Stomach (tissue), 9 donors: ENCODE measurements around the gene ZFP90. TPM values are rescaled to one million over a fixed set of nuclear protein-coding genes. Genes with fewer than 3 reads are reported as not detected.

Experiments
- DNase-seq, 2 donors: peaks; one replicate each; pipeline versions ENCODE4 v3.0.0 to v3.0.0-alpha.2; 2013 to 2019
- H3K27ac ChIP-seq, 5 donors: fragments of 200-600 bp in 4 of 5; sonication (generic) in 4 of 5; one replicate each; pipeline ENCODE4 v1.5.1; 2013 to 2019; ENCODE audit warnings: mild to moderate bottlenecking in 1 of 5, moderate library complexity in 1 of 5
- H3K27me3 ChIP-seq, 3 donors: fragments of 200-600 bp; sonication (generic); one replicate each; pipeline ENCODE4 v1.5.1; 2017 to 2019; ENCODE audit warnings: mixed run types in 1 of 3
- H3K36me3 ChIP-seq, 4 donors: fragments of 200-600 bp; sonication (generic); 1 replicate in 3 of 4; 2 replicates in 1 of 4; pipeline ENCODE4 v1.5.1; 2016 to 2019
- H3K4me1 ChIP-seq, 4 donors: fragments of 200-600 bp; sonication (generic); one replicate each; pipeline ENCODE4 v1.5.1; 2016 to 2019
- H3K4me3 ChIP-seq, 4 donors: fragments of 200-600 bp; sonication (generic) in 3 of 4; one replicate each; pipeline ENCODE4 v1.5.1; 2016 to 2019; ENCODE audit warnings: mild to moderate bottlenecking in 1 of 4
- H3K9me3 ChIP-seq, 4 donors: fragments of 200-600 bp; sonication (generic); one replicate each; pipeline ENCODE4 v1.5.1; 2016 to 2019
- CTCF ChIP-seq, 7 experiments: fragments of 450-650 bp in 4 of 7; fragments of 200-600 bp in 3 of 7; sonication (generic) in 3 of 7; IDR thresholded peaks; one replicate each; pipeline ENCODE4 v1.5.1; 2016 to 2019; ENCODE audit warnings: antibody characterized with exemption in 7 of 7, control low read depth in 2 of 7, mild to moderate bottlenecking in 1 of 7
- EP300 ChIP-seq: sonication (generic); formaldehyde crosslinking; IDR thresholded peaks from one replicate; pipeline ENCODE4 v1.6.1; 2017; ENCODE audit warnings: antibody characterized with exemption
- POLR2A ChIP-seq, 4 donors: fragments of 450-650 bp; IDR thresholded peaks; one replicate each; pipeline ENCODE4 v1.6.1; 2016; ENCODE audit warnings: antibody characterized with exemption in 4 of 4, control low read depth in 2 of 4, mild to moderate bottlenecking in 1 of 4, moderate library complexity in 1 of 4
- POLR2AphosphoS5 ChIP-seq, 3 donors: sonication (generic); formaldehyde crosslinking; IDR thresholded peaks; one replicate each; pipeline ENCODE4 v1.6.1; 2016; ENCODE audit warnings: antibody characterized with exemption in 3 of 3
- WGBS, 5 donors: extraction: QIAGEN DNeasy Blood & Tissue Kit in 3 of 5; methylation state at CpG; one replicate each; pipeline versions ENCODE4 v1.1.5 to v1.1.7; 2013 to 2018; 5-methylcytosine and 5-hydroxymethylcytosine counted together
- intact Hi-C: fragments of 100-400 bp; cut with DNase I; formaldehyde crosslinking; loops from one replicate; pipeline ENCODE4 v1.15.1; 2023; ENCODE audit warnings: low total_unique reads
- polyA plus RNA-seq, 3 donors: library from polyadenylated mRNA; stranded (reverse); fragments of 200-250 nt; gene quantifications; one replicate each; pipeline ENCODE4 v1.2.3, GENCODE V29; 2013
- small RNA-seq, 4 donors: library from RNA; depleted of rRNA; stranded (forward); fragments of <200 nt; gene quantifications; one replicate each; pipeline ENCODE3, GENCODE V24; 2016
- total RNA-seq, 5 donors: library from RNA; depleted of rRNA; stranded (reverse); fragments of >200 nt; gene quantifications; one replicate each; pipeline versions ENCODE4 v1.1.0 to v1.2.3, GENCODE V29; 2014 to 2016
- donor health status: healthy with polysubstance abuse.
- donor health status: Bipolar disorder and iron deficiency.
- donor health status: healthy.

The ZFP90 gene
- total and polyA plus RNA-seq, 8 donors, result 6.2 to 28.1 (median 14.4) TPM

- Histone ChIP-seq H3K4me3 (no peak overlapping the region), H3K4me1 (no peaks in the 10 kb centered on the region), H3K36me3 (no peaks in the 10 kb centered on the region), H3K27me3 (no peaks in the 10 kb centered on the region), H3K27ac (no peak overlapping the region), H3K9me3 (peaks cover 3 to 23% (median 15%) of the 10 kb centered on the region in 4 donors)
- no peak for DNase-seq
- intact Hi-C loops, result no loop called here
- WGBS, 5 donors, result 85 to 92% (median 89%) methylated on average over 7 of the region's 7 CpGs
- TF ChIP-seq CTCF (IDR thresholded peaks at IDR 0.05), result no peak
- TF ChIP-seq EP300, result no peak
- no peak for TF ChIP-seq POLR2A (IDR thresholded peaks at IDR 0.05)
- no peak for TF ChIP-seq POLR2AphosphoS5 (IDR thresholded peaks at IDR 0.05)
Measured at GRCh38 chr16:68617734-68618133, 78.6 kb downstream of the ZFP90 start.

Small RNAs within 50 kb of the gene (small RNA-seq; reads per million reads assigned to genes)
- gene RNU4-36P, result 0 to 0.08 (median 0) reads per million in 4 donors

Other genes with a start within 250 kb of the ZFP90 start
- gene SLC7A6OS, start 228.3 kb upstream of the ZFP90 start, total RNA-seq, result 10 to 100 TPM; 12.3 to 41.4 (median 16.7) TPM
- gene SLC7A6OS, start 228.3 kb upstream of the ZFP90 start, polyA plus RNA-seq, result 1 to 10 TPM; 4.7 to 5.7 (median 5.7) TPM
- 10 to 100 TPM; 24.9 to 88.8 (median 48.3) TPM for gene PRMT7, start 228.3 kb upstream of the ZFP90 start, total RNA-seq
- 10 to 100 TPM; 22.4 to 30.2 (median 28.6) TPM for gene PRMT7, start 228.3 kb upstream of the ZFP90 start, polyA plus RNA-seq
- gene SMPD3, start 90.8 kb upstream of the ZFP90 start, total RNA-seq, result 100 to 1,000 TPM in 1 of 5 donors, 10 to 100 TPM in 4; 34.3 to 110 (median 76.3) TPM
- 1 to 10 TPM; 1.7 to 7.6 (median 3.2) TPM for gene SMPD3, start 90.8 kb upstream of the ZFP90 start, polyA plus RNA-seq
- gene CDH3, start 106.0 kb downstream of the ZFP90 start, total RNA-seq, result 10 to 100 TPM in 1 of 5 donors, 1 to 10 TPM in 2, not detected in 2; 1.6 to 28.6 (median 4.0) TPM
- gene CDH3, start 106.0 kb downstream of the ZFP90 start, polyA plus RNA-seq, result 10 to 100 TPM in 1 of 3 donors, 1 to 10 TPM in 2; 1.7 to 13.6 (median 6.0) TPM
- 100 to 1,000 TPM; 104 to 567 (median 188) TPM for gene CDH1, start 198.0 kb downstream of the ZFP90 start, total RNA-seq
- 10 to 100 TPM; 15.0 to 63.3 (median 62.2) TPM for gene CDH1, start 198.0 kb downstream of the ZFP90 start, polyA plus RNA-seq